Fibroblast of lung (primary cell): ENCODE data around the gene DNAJA3. TPM values are rescaled to one million over a fixed set of nuclear protein-coding genes. Genes with fewer than 3 reads are reported as not detected.

ENCODE experiments used
- DNase-seq, 2 donors: peaks; one replicate each; pipeline versions ENCODE4 v3.0.0 to v3.0.0-alpha.2; 2010; ENCODE audit warnings: low read depth in 2 of 2
- H2AFZ ChIP-seq: 2 replicates; pipeline ENCODE4 v1.5.1; 2012; ENCODE audit warnings: low read length, control low read depth, inconsistent platforms
- H3K27ac ChIP-seq: 2 replicates; pipeline ENCODE4 v1.5.1; 2011; ENCODE audit warnings: low read length, control low read depth; ENCODE audit not compliant: insufficient read depth
- H3K27me3 ChIP-seq: 2 replicates; pipeline ENCODE4 v1.5.1; 2011; ENCODE audit warnings: mild to moderate bottlenecking, low read length; ENCODE audit not compliant: control insufficient read depth, insufficient read depth
- H3K36me3 ChIP-seq: 2 replicates; pipeline ENCODE4 v1.5.1; 2011; ENCODE audit warnings: low read length; ENCODE audit not compliant: control insufficient read depth, insufficient read depth
- H3K4me1 ChIP-seq: 2 replicates; pipeline ENCODE4 v1.5.1; 2011; ENCODE audit warnings: low read length; ENCODE audit not compliant: control insufficient read depth, insufficient read depth; ENCODE audit errors: extremely low read depth
- H3K4me2 ChIP-seq: 2 replicates; pipeline ENCODE4 v1.5.1; 2011; ENCODE audit warnings: low read length, control low read depth; ENCODE audit not compliant: insufficient read depth; ENCODE audit errors: extremely low read depth
- H3K4me3 ChIP-seq, 4 experiments: fragments of 200-600 bp in 1 of 4; sonication (generic) in 1 of 4; replicated peaks in 1 of 4; 2 replicates each; pipeline ENCODE4 v1.5.1; 2011 to 2016; ENCODE audit warnings: low read length in 4 of 4, low read depth in 3 of 4, mild to moderate bottlenecking in 3 of 4, control low read depth in 2 of 4, inconsistent platforms in 1 of 4, mixed read lengths in 1 of 4; ENCODE audit not compliant: insufficient read depth in 1 of 4; ENCODE audit errors: control extremely low read depth in 1 of 4
- H3K79me2 ChIP-seq: 2 replicates; pipeline ENCODE4 v1.5.1; 2012; ENCODE audit warnings: mild to moderate bottlenecking, low read length, inconsistent platforms; ENCODE audit not compliant: control insufficient read depth, insufficient read depth
- H3K9ac ChIP-seq: 2 replicates; pipeline ENCODE4 v1.5.1; 2011; ENCODE audit warnings: mild to moderate bottlenecking, low read length, control low read depth; ENCODE audit not compliant: insufficient read depth
- H3K9me3 ChIP-seq: 2 replicates; pipeline ENCODE4 v1.5.1; 2012; ENCODE audit warnings: low read depth, low read length; ENCODE audit not compliant: control insufficient read depth, insufficient read depth
- H4K20me1 ChIP-seq: 2 replicates; pipeline ENCODE4 v1.5.1; 2011; ENCODE audit warnings: low read length; ENCODE audit not compliant: control insufficient read depth, insufficient read depth; ENCODE audit errors: extremely low read depth
- EZH2 ChIP-seq: IDR thresholded peaks from 2 replicates; pipeline ENCODE4 v1.5.1; 2012; ENCODE audit warnings: low read length, control low read depth, mild to moderate bottlenecking; ENCODE audit errors: missing control alignments
- polyA plus RNA-seq, 2 donors: library from polyadenylated mRNA; depleted of rRNA in 1 of 2; stranded (reverse) in 1 of 2; unstranded in 1 of 2; fragments of >200 nt; gene quantifications; 2 replicates each; pipeline ENCODE4 v1.2.1, GENCODE V29; 2011 to 2012; ENCODE audit warnings: missing spikeins in 1 of 2
- total RNA-seq: library from RNA; depleted of rRNA; stranded (reverse); fragments of >200 nt; gene quantifications from 2 replicates; pipeline ENCODE4 v1.2.1, GENCODE V29; 2014
- TF ChIP-seq, protein P1 (sequence below), 2 donors: IDR thresholded peaks in 1 of 2; conservative IDR thresholded peaks in 1 of 2; 1 replicate in 1 of 2; 2 replicates in 1 of 2; pipeline ENCODE4 v1.5.1; 2011 to 2012; ENCODE audit warnings: low read length in 2 of 2, control low read depth in 1 of 2, inconsistent platforms in 1 of 2, low read depth in 1 of 2, mild to moderate bottlenecking in 1 of 2

DNAJA3 gene
- total and polyA plus RNA-seq, 2 donors (not counting 1 experiment from before 2014, with no cell fraction given): 27.8 to 66.1 TPM

GRCh38 chr16:4395055-4395726 lies 30.5 kb upstream of the DNAJA3 start:
- no peak for TF ChIP-seq EZH2
- TF ChIP-seq, protein P1, sequence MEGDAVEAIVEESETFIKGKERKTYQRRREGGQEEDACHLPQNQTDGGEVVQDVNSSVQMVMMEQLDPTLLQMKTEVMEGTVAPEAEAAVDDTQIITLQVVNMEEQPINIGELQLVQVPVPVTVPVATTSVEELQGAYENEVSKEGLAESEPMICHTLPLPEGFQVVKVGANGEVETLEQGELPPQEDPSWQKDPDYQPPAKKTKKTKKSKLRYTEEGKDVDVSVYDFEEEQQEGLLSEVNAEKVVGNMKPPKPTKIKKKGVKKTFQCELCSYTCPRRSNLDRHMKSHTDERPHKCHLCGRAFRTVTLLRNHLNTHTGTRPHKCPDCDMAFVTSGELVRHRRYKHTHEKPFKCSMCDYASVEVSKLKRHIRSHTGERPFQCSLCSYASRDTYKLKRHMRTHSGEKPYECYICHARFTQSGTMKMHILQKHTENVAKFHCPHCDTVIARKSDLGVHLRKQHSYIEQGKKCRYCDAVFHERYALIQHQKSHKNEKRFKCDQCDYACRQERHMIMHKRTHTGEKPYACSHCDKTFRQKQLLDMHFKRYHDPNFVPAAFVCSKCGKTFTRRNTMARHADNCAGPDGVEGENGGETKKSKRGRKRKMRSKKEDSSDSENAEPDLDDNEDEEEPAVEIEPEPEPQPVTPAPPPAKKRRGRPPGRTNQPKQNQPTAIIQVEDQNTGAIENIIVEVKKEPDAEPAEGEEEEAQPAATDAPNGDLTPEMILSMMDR (conservative IDR thresholded peaks at IDR 0.05 in 1 of 2, IDR thresholded peaks at IDR 0.05 in 1 of 2; ENCODE audit: low read depth in 1 of 2, low read length in 2 of 2): no peak
- H3K9ac ChIP-seq: no peak overlapping the region
- H3K9me3 ChIP-seq: no peaks in the 10 kb centered on the region
- H3K4me3 ChIP-seq: no peak overlapping the region
- no peak overlapping the region for H2AFZ ChIP-seq
- H3K4me1 ChIP-seq: peaks cover 22% of the 10 kb centered on the region
- H3K27me3 ChIP-seq: no peaks in the 10 kb centered on the region
- peaks cover 7% of the 10 kb centered on the region for H3K36me3 ChIP-seq
- H4K20me1 ChIP-seq: no peaks in the 10 kb centered on the region
- no peak overlapping the region for H3K4me2 ChIP-seq
- DNase-seq: no peak
- no peaks in the 10 kb centered on the region for H3K79me2 ChIP-seq
- no peak overlapping the region for H3K27ac ChIP-seq

- H3K27ac ChIP-seq: no peak overlapping the region
- H2AFZ ChIP-seq: no peak overlapping the region
- DNase-seq: no peak
- H3K27me3 ChIP-seq: no peaks in the 10 kb centered on the region
- H3K9me3 ChIP-seq: no peaks in the 10 kb centered on the region
- H3K4me3 ChIP-seq: no peak overlapping the region
- no peaks in the 10 kb centered on the region for H4K20me1 ChIP-seq
- peaks cover 10% of the 10 kb centered on the region for H3K36me3 ChIP-seq
- H3K9ac ChIP-seq: no peak overlapping the region
- no peaks in the 10 kb centered on the region for H3K4me1 ChIP-seq
- H3K79me2 ChIP-seq: no peaks in the 10 kb centered on the region
- no peak overlapping the region for H3K4me2 ChIP-seq
- no peak for TF ChIP-seq EZH2
- TF ChIP-seq, protein P1 (conservative IDR thresholded peaks at IDR 0.05 in 1 of 2, IDR thresholded peaks at IDR 0.05 in 1 of 2; ENCODE audit: low read depth in 1 of 2, low read length in 2 of 2): no peak
Observed at GRCh38 chr16:4399001-4399730, 26.5 kb upstream of the DNAJA3 start.

DNA sequence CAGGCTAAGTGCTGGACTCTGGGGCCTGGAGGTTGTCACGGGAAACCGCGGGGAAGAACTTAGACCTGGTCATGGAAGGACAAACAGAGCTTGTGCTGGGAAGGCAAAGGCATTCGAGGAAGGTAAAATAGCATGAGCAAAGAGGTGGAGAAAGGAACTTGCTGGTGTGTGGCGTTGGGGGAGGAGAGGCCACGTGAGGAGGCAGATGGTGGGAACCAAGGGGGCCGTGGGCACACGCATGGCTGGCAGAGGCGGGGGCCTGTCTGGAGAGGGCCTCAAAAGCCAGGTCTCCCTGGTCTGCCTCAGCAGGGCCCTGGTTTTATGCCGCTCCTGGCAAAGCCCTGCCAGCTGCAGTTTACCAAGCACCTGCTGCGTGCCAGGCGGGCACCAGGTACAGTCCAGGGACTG lies 24.6 kb upstream of the DNAJA3 start:
- no peaks in the 10 kb centered on the region for H3K27me3 ChIP-seq
- no peak overlapping the region for H3K9ac ChIP-seq
- peaks cover 10% of the 10 kb centered on the region for H3K36me3 ChIP-seq
- H3K9me3 ChIP-seq: no peaks in the 10 kb centered on the region
- H3K4me2 ChIP-seq: no peak overlapping the region
- TF ChIP-seq EZH2: no peak
- TF ChIP-seq, protein P1 (conservative IDR thresholded peaks at IDR 0.05 in 1 of 2, IDR thresholded peaks at IDR 0.05 in 1 of 2; ENCODE audit: low read depth in 1 of 2, low read length in 2 of 2): no peak
- H3K27ac ChIP-seq: no peak overlapping the region
- H2AFZ ChIP-seq: no peak overlapping the region
- H3K79me2 ChIP-seq: no peaks in the 10 kb centered on the region
- no peak for DNase-seq
- no peaks in the 10 kb centered on the region for H3K4me1 ChIP-seq
- H4K20me1 ChIP-seq: no peaks in the 10 kb centered on the region
- H3K4me3 ChIP-seq: no peak overlapping the region
